GM23248 (cell line): Measurements from ENCODE around the gene P2RX5.

Source experiments
- EZH2 ChIP-seq: fragments of 200-600 bp; sonication (generic); IDR thresholded peaks from 2 replicates; pipeline ENCODE4 v1.6.1; 2018; ENCODE audit warnings: antibody characterized with exemption, mild to moderate bottlenecking; ENCODE audit not compliant: insufficient read depth, poor library complexity, severe bottlenecking
- EZH2phosphoT487 ChIP-seq: fragments of 200-600 bp; sonication (generic); IDR thresholded peaks from 2 replicates; pipeline ENCODE4 v1.6.1; 2018; ENCODE audit warnings: antibody characterized with exemption, moderate library complexity, mild to moderate bottlenecking, low read depth; ENCODE audit not compliant: insufficient read depth

DNA sequence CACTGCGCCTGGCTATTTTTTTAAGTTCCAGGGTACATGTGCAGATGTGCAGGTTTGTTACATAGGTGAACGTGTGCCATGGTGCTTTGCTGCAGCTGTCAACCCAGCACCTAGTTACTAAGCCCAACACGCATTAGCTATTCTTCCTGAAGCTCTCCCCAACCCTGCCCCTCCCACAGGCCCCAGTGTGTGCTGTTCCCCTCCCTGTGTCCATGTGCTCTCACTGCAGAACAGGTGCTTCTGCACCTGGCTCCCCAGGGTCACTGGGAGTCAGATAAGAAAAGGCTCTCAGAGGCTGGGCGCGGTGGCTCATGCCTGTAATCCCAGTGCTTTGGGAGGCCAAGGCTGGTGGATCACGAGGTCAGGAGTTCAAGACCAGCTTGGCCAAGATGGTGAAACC is 33.9 kb upstream of the P2RX5 start:
- no peak for TF ChIP-seq EZH2
- no peak for TF ChIP-seq EZH2phosphoT487
